ENCODE measurements around the gene PCMTD2.
"Not testable (repeated sequence)": the region's sequence is repeated elsewhere in the genome, so short reads cannot be mapped to it uniquely, and the experiment has no call there.

PCMTD2 gene

GRCh38 chr20:64317331-64317730, 61.8 kb downstream of the PCMTD2 start:
- H3K36me3 Mint-ChIP-seq (ENCODE audit: low read depth); H3K4me3 Mint-ChIP-seq; H3K4me1 Mint-ChIP-seq (ENCODE audit: low read depth); H3K9me3 Mint-ChIP-seq; H3K27ac Mint-ChIP-seq: not testable (repeated sequence)
- peaks cover 19% of the 10 kb centered on the region for H3K27me3 Mint-ChIP-seq

- H3K27me3 Mint-ChIP-seq: peaks cover 22% of the 10 kb centered on the region
- H3K4me1 Mint-ChIP-seq (ENCODE audit: low read depth); H3K9me3 Mint-ChIP-seq; H3K4me3 Mint-ChIP-seq; H3K36me3 Mint-ChIP-seq (ENCODE audit: low read depth); H3K27ac Mint-ChIP-seq: not testable (repeated sequence)
These were observed 62.5 kb downstream of the PCMTD2 start for GRCh38 chr20:64318056-64318455.

GRCh38 chr20:64322031-64322789, 66.7 kb downstream of the PCMTD2 start:
- H3K36me3 Mint-ChIP-seq (ENCODE audit: low read depth): not testable (repeated sequence)

More at GRCh38 chr20:64322031-64322789, 66.7 kb downstream of the PCMTD2 start:
- not testable (repeated sequence) for H3K4me3 Mint-ChIP-seq; H3K4me1 Mint-ChIP-seq (ENCODE audit: low read depth); H3K27ac Mint-ChIP-seq; H3K9me3 Mint-ChIP-seq
- peaks cover 29% of the 10 kb centered on the region for H3K27me3 Mint-ChIP-seq
